Neuronal stem cell (in vitro differentiated cells): Measurements from ENCODE around the gene UCN3.

Experiments
- DNase-seq: peaks from one replicate; pipeline ENCODE4 v3.0.0-alpha.2; 2013; ENCODE audit warnings: low spot score
- H2AFZ ChIP-seq: one replicate; pipeline ENCODE4 v1.6.1; 2013; ENCODE audit warnings: mild to moderate bottlenecking, low read length, inconsistent platforms
- H2AK5ac ChIP-seq: 2 replicates; pipeline ENCODE4 v1.6.1; 2013; ENCODE audit warnings: low read depth, mild to moderate bottlenecking, inconsistent platforms, low read length, moderate library complexity, mixed read lengths
- H2BK120ac ChIP-seq: 2 replicates; pipeline ENCODE4 v1.6.1; 2013; ENCODE audit warnings: low read depth, mild to moderate bottlenecking, inconsistent platforms, low read length, moderate library complexity, mixed read lengths
- H2BK12ac ChIP-seq: one replicate; pipeline ENCODE4 v1.6.1; 2013; ENCODE audit warnings: low read length, inconsistent platforms
- H2BK15ac ChIP-seq: 2 replicates; pipeline ENCODE4 v1.6.1; 2013; ENCODE audit warnings: mild to moderate bottlenecking, low read length, inconsistent platforms, mixed read lengths
- H2BK5ac ChIP-seq: one replicate; pipeline ENCODE4 v1.6.1; 2013; ENCODE audit warnings: inconsistent platforms, mild to moderate bottlenecking, low read length, moderate library complexity
- H3K14ac ChIP-seq: one replicate; pipeline ENCODE4 v1.6.1; 2013; ENCODE audit warnings: low read length, inconsistent platforms
- H3K18ac ChIP-seq: 2 replicates; pipeline ENCODE4 v1.6.1; 2013; ENCODE audit warnings: low read length, inconsistent platforms
- H3K23ac ChIP-seq: 2 replicates; pipeline ENCODE4 v1.6.1; 2013; ENCODE audit warnings: low read depth, mild to moderate bottlenecking, mixed read lengths, low read length, inconsistent platforms; ENCODE audit not compliant: poor library complexity
- H3K27ac ChIP-seq: replicated peaks from 3 replicates; pipeline ENCODE4 v1.5.1; 2013; ENCODE audit warnings: low read length, inconsistent platforms
- H3K27me3 ChIP-seq, 3 experiments: 2 replicates each; pipeline ENCODE4 v1.6.1; 2013; ENCODE audit warnings: low read length in 3 of 3, mild to moderate bottlenecking in 2 of 3, inconsistent platforms in 1 of 3, low read depth in 1 of 3, mixed read lengths in 1 of 3, moderate library complexity in 1 of 3; ENCODE audit not compliant: control insufficient read depth in 3 of 3, insufficient read depth in 3 of 3
- H3K36me3 ChIP-seq, 2 donors: replicated peaks in 1 of 2; 2 replicates each; pipeline ENCODE4 v1.6.1; 2013; ENCODE audit warnings: low read length in 2 of 2; ENCODE audit not compliant: control insufficient read depth in 2 of 2, insufficient read depth in 2 of 2
- H3K4ac ChIP-seq: 2 replicates; pipeline ENCODE4 v1.6.1; 2013; ENCODE audit warnings: inconsistent platforms, mild to moderate bottlenecking, low read length, moderate library complexity
- H3K4me1 ChIP-seq, 2 donors: 1 replicate in 1 of 2; 2 replicates in 1 of 2; pipeline ENCODE4 v1.6.1; 2013; ENCODE audit warnings: low read length in 2 of 2, low read depth in 1 of 2; ENCODE audit not compliant: control insufficient read depth in 2 of 2, insufficient read depth in 1 of 2
- H3K4me2 ChIP-seq: one replicate; pipeline ENCODE4 v1.6.1; 2013; ENCODE audit warnings: mild to moderate bottlenecking, low read length, inconsistent platforms; ENCODE audit not compliant: insufficient read depth, poor library complexity, severe bottlenecking
- H3K4me3 ChIP-seq, 2 donors: 2 replicates each; pipeline ENCODE4 v1.5.1; 2013; ENCODE audit warnings: low read length in 2 of 2, mild to moderate bottlenecking in 2 of 2, inconsistent platforms in 1 of 2, moderate library complexity in 1 of 2
- H3K79me1 ChIP-seq: one replicate; pipeline ENCODE4 v1.6.1; 2013; ENCODE audit warnings: low read depth, mild to moderate bottlenecking, inconsistent platforms, low read length, moderate library complexity
- H3K9ac ChIP-seq: one replicate; pipeline ENCODE4 v1.6.1; 2013; ENCODE audit warnings: mild to moderate bottlenecking, low read depth, low read length, inconsistent platforms; ENCODE audit not compliant: poor library complexity
- H3K9me3 ChIP-seq, 2 donors: replicated peaks in 1 of 2; 2 replicates each; pipeline versions ENCODE3 to v1.6.1; 2013; ENCODE audit warnings: low read length in 2 of 2, mild to moderate bottlenecking in 2 of 2, inconsistent platforms in 1 of 2, low read depth in 1 of 2, mixed read lengths in 1 of 2, moderate library complexity in 1 of 2; ENCODE audit not compliant: control insufficient read depth in 2 of 2, insufficient read depth in 1 of 2
- H4K8ac ChIP-seq: one replicate; pipeline ENCODE4 v1.6.1; 2013; ENCODE audit warnings: low read depth, mild to moderate bottlenecking, inconsistent platforms, low read length, moderate library complexity
- H4K91ac ChIP-seq: one replicate; pipeline ENCODE4 v1.6.1; 2013; ENCODE audit warnings: low read length, low read depth, mild to moderate bottlenecking, inconsistent platforms; ENCODE audit not compliant: poor library complexity
- WGBS, 2 donors: extraction: QIAGEN DNeasy Blood & Tissue Kit; methylation state at CpG; one replicate each; pipeline ENCODE4 v1.1.7; 2013; ENCODE audit warnings: missing lambda C conversion rate in 2 of 2, mixed read lengths in 1 of 2; ENCODE audit not compliant: insufficient read length in 2 of 2, insufficient replicate concordance in 1 of 2; ENCODE audit errors: extremely low coverage in 2 of 2; 5-methylcytosine and 5-hydroxymethylcytosine counted together

Gene UCN3

DNA sequence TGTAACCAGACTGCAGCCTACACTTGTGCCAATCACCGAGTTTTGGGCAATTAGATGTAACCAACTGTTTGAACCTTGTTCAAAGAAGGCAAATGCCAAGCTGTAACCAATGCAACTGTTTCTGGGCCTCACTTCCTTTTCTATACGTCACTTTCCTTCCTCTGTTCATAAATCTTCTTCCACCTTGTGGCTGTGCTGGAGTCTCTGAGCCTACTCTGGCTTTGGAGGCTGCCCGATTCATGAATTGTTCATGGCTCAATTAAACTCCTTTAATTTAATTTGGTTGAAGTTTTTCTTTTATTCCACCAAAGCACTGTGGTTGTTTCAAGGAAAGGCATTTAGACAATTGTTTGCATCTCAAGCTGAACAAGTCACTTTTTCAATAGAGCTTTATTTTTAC is 43.5 kb upstream of the UCN3 start:
- no peak overlapping the region for H3K9ac ChIP-seq

GRCh38 chr10:5323446-5323845 is 41.3 kb upstream of the UCN3 start:
- no CpG with 5 or more reads among the region's 4 CpGs for WGBS, 2 donors
- no peak overlapping the region for H4K8ac ChIP-seq
- H2AK5ac ChIP-seq = no peak overlapping the region
- H4K91ac ChIP-seq = no peak overlapping the region
- no peak overlapping the region for H3K18ac ChIP-seq
- H3K79me1 ChIP-seq = no peaks in the 10 kb centered on the region
- no peak overlapping the region for H3K9ac ChIP-seq
- DNase-seq = no peak
- no peaks in the 10 kb centered on the region for H3K36me3 ChIP-seq
- H3K4ac ChIP-seq = no peak overlapping the region
- no peak overlapping the region for H3K4me2 ChIP-seq
- H3K23ac ChIP-seq = no peak overlapping the region
- peaks cover 0 to 4% of the 10 kb centered on the region in 2 donors for H3K9me3 ChIP-seq
- no peak overlapping the region for H3K4me3 ChIP-seq
- no peaks in the 10 kb centered on the region for H3K4me1 ChIP-seq
- H2BK15ac ChIP-seq = no peak overlapping the region
- H2BK5ac ChIP-seq = no peak overlapping the region
- no peak overlapping the region for H2BK12ac ChIP-seq
- H3K27me3 ChIP-seq = no peaks in the 10 kb centered on the region
- H2BK120ac ChIP-seq = no peak overlapping the region
- no peak overlapping the region for H3K14ac ChIP-seq
- H3K27ac ChIP-seq = no peak overlapping the region
- H2AFZ ChIP-seq = no peak overlapping the region

More for the DNA sequence above, 43.5 kb upstream of the UCN3 start:
- Histone ChIP-seq H3K27me3 (no peaks in the 10 kb centered on the region), H3K4ac (no peak overlapping the region), H2BK5ac (no peak overlapping the region), H2BK15ac (no peak overlapping the region), H3K4me2 (no peak overlapping the region), H3K9me3 (no peaks in the 10 kb centered on the region), H2AK5ac (no peak overlapping the region), H3K23ac (no peak overlapping the region), H2BK12ac (no peak overlapping the region), H3K36me3 (no peaks in the 10 kb centered on the region), H3K79me1 (no peaks in the 10 kb centered on the region), H3K4me3 (no peak overlapping the region), H3K14ac (no peak overlapping the region), H2BK120ac (no peak overlapping the region), H3K27ac (no peak overlapping the region), H4K91ac (no peak overlapping the region), H2AFZ (no peak overlapping the region), H3K4me1 (peaks cover 0 to 4% of the 10 kb centered on the region in 2 donors), H4K8ac (no peak overlapping the region), H3K18ac (no peak overlapping the region)
- DNase-seq = no peak
- WGBS, 2 donors = no CpG with 5 or more reads among the region's 3 CpGs

DNA sequence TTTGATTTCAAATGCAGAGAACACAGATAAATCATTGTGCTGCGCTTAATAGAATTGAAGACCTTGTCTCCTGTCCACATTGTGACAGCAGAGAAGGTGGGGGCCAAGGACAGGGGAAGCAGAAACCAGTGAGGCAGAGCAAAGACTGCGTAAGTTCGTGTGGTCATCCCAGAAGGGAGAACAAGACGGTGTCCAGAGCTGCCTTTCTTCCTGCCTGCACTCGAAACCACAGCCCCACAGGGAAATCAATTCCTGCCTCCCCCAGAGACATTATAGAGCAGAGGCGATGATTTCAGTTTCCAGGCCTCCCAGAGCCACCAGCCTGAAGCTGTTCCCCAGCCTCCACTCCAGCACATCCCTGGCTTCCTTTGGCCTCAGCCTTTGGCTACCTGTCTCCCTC is 39.7 kb upstream of the UCN3 start:
- Histone ChIP-seq H4K91ac (no peak overlapping the region), H3K27ac (no peak overlapping the region), H2BK5ac (no peak overlapping the region), H3K79me1 (no peaks in the 10 kb centered on the region), H2AK5ac (no peak overlapping the region), H2BK12ac (no peak overlapping the region), H3K27me3 (no peaks in the 10 kb centered on the region), H3K4me2 (no peak overlapping the region), H3K9ac (no peak overlapping the region), H3K9me3 (peaks cover 0 to 4% of the 10 kb centered on the region in 2 donors), H2BK120ac (no peak overlapping the region), H4K8ac (no peak overlapping the region), H2AFZ (no peak overlapping the region), H3K4me1 (no peaks in the 10 kb centered on the region), H2BK15ac (no peak overlapping the region), H3K14ac (no peak overlapping the region), H3K23ac (no peak overlapping the region), H3K4me3 (no peak overlapping the region), H3K4ac (no peak overlapping the region), H3K36me3 (no peaks in the 10 kb centered on the region), H3K18ac (no peak overlapping the region)
- no CpG with 5 or more reads among the region's 6 CpGs for WGBS, 2 donors
- DNase-seq = no peak

DNA sequence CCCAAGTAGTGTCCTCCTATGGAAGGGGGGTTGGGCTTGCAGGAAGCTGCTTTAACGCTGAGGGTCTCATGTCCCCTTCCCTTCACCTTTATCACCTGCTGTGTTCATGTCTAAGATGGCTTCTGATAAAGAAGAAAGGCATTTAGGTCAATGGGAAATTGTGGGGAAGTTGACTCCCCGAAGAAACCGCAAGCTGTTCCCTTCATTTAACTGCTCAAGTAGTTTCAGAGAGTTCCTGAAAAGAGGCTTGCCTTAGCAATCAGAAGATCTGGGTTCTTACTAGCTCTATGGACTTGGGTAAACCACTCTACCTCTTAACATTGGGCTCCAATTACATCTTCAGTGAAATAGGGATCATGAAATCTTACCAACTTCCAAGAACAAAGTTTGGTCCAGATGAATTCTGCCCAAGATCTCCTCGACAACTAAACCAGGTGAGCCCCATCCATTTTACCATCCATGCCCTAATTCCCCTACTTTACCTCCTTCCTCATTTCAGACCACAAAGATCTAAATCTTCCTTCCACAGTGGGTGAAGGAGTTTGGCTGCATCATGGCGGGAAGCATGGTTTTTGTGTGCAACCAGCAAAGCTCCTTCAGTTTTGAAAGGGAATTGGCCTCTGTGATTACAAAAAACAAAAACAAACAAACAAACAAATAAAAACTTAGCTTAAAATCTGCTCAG is 30.4 kb upstream of the UCN3 start:
- no peak overlapping the region for H2BK15ac ChIP-seq
- no peaks in the 10 kb centered on the region for H3K36me3 ChIP-seq
- no peak overlapping the region for H3K4me3 ChIP-seq
- no peak overlapping the region for H3K18ac ChIP-seq
- no peak overlapping the region for H2AFZ ChIP-seq
- H2AK5ac ChIP-seq = no peak overlapping the region
- H2BK12ac ChIP-seq = no peak overlapping the region
- H3K9me3 ChIP-seq = peaks cover 0 to 5% of the 10 kb centered on the region in 2 donors
- H2BK5ac ChIP-seq = no peak overlapping the region
- no peak overlapping the region for H4K8ac ChIP-seq
- H3K4ac ChIP-seq = no peak overlapping the region
- H3K14ac ChIP-seq = no peak overlapping the region
- no peak for DNase-seq
- WGBS, 2 donors = no CpG with 5 or more reads among the region's 5 CpGs
- H3K23ac ChIP-seq = no peak overlapping the region
- peaks cover 0 to 2% of the 10 kb centered on the region in 2 donors for H3K4me1 ChIP-seq
- no peak overlapping the region for H3K4me2 ChIP-seq
- no peak overlapping the region for H3K9ac ChIP-seq
- no peaks in the 10 kb centered on the region for H3K27me3 ChIP-seq
- H3K79me1 ChIP-seq = no peaks in the 10 kb centered on the region
- no peak overlapping the region for H2BK120ac ChIP-seq
- no peak overlapping the region for H4K91ac ChIP-seq
- no peak overlapping the region for H3K27ac ChIP-seq
